Left ventricle myocardium inferior (tissue), 1 donor: ENCODE measurements around the gene SUSD4. TPM values are rescaled to one million over a fixed set of nuclear protein-coding genes. Genes with fewer than 3 reads are reported as not detected.
A peak's percentile ranks its signal among the peaks of the same experiment; 100 is the strongest.

Experiments
- DNase-seq: peaks from one replicate; pipeline ENCODE4 v3.0.0-alpha.2; 2020
- H3K27ac ChIP-seq: fragments of 200-600 bp; replicated peaks from 2 replicates; pipeline ENCODE4 v1.8.0; 2021
- H3K27me3 ChIP-seq: fragments of 200-600 bp; 2 replicates; pipeline ENCODE4 v1.8.0; 2021; ENCODE audit warnings: low read depth
- H3K36me3 ChIP-seq: fragments of 200-600 bp; 2 replicates; pipeline ENCODE4 v1.8.0; 2021
- H3K4me1 ChIP-seq: fragments of 200-600 bp; 2 replicates; pipeline ENCODE4 v1.8.0; 2021
- H3K4me3 ChIP-seq: fragments of 200-600 bp; 2 replicates; pipeline ENCODE4 v1.8.0; 2021; ENCODE audit warnings: mild to moderate bottlenecking, moderate library complexity
- H3K9me3 ChIP-seq: fragments of 200-600 bp; replicated peaks from 2 replicates; pipeline ENCODE4 v1.8.0; 2021
- intact Hi-C: fragments of 100-400 bp; cut with micrococcal nuclease; formaldehyde crosslinking; loops from one replicate; pipeline ENCODE4 v1.11.0; 2022
- total RNA-seq: library from RNA; stranded (reverse); fragmentation: NEBNext Ultra II Directional; extraction: Animal tissue kit (Norgen Biotek cat#: 25700); gene quantifications from one replicate; pipeline ENCODE4 v1.2.1, GENCODE V29; 2021
- TF ChIP-seq, protein P1 (sequence below): fragments of 200-600 bp; IDR thresholded peaks from 2 replicates; pipeline ENCODE4 v1.8.0; 2021; ENCODE audit warnings: antibody characterized with exemption, mild to moderate bottlenecking, borderline replicate concordance
- donor health status: DM: no; HTN: yes; CAD: no; lungs with severe emphysema.

SUSD4 gene
- total RNA-seq, 1 donor from 2014 or later = 2.5 TPM

GRCh38 chr1:223245983-223246382, 118.0 kb downstream of the SUSD4 start:
- Histone ChIP-seq H3K9me3 (no peaks in the 10 kb centered on the region), H3K27me3 (no peaks in the 10 kb centered on the region), H3K4me3 (no peak overlapping the region), H3K36me3 (no peaks in the 10 kb centered on the region), H3K4me1 (no peaks in the 10 kb centered on the region), H3K27ac (no peak overlapping the region)
- no peak for DNase-seq
- TF ChIP-seq, protein P1, sequence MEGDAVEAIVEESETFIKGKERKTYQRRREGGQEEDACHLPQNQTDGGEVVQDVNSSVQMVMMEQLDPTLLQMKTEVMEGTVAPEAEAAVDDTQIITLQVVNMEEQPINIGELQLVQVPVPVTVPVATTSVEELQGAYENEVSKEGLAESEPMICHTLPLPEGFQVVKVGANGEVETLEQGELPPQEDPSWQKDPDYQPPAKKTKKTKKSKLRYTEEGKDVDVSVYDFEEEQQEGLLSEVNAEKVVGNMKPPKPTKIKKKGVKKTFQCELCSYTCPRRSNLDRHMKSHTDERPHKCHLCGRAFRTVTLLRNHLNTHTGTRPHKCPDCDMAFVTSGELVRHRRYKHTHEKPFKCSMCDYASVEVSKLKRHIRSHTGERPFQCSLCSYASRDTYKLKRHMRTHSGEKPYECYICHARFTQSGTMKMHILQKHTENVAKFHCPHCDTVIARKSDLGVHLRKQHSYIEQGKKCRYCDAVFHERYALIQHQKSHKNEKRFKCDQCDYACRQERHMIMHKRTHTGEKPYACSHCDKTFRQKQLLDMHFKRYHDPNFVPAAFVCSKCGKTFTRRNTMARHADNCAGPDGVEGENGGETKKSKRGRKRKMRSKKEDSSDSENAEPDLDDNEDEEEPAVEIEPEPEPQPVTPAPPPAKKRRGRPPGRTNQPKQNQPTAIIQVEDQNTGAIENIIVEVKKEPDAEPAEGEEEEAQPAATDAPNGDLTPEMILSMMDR = no peak
- intact Hi-C loops = loop anchor here (5.0 kb wide), 1 partner anchor 114 kb away; no protein-coding TSS in a partner anchor

GRCh38 chr1:223245411-223245810, 118.6 kb downstream of the SUSD4 start:
- no peak overlapping the region for H3K27ac ChIP-seq
- no peaks in the 10 kb centered on the region for H3K27me3 ChIP-seq
- no peak for DNase-seq
- no peaks in the 10 kb centered on the region for H3K9me3 ChIP-seq
- TF ChIP-seq, protein P1 = no peak
- intact Hi-C loops = loop anchor here (5.0 kb wide), 1 partner anchor 113 kb away; no protein-coding TSS in a partner anchor
- no peak overlapping the region for H3K4me3 ChIP-seq
- no peaks in the 10 kb centered on the region for H3K4me1 ChIP-seq
- H3K36me3 ChIP-seq = no peaks in the 10 kb centered on the region

- TF ChIP-seq, protein P1 = peak; percentile 59
- Histone ChIP-seq H3K4me3 (no peak overlapping the region), H3K9me3 (no peaks in the 10 kb centered on the region), H3K36me3 (no peaks in the 10 kb centered on the region), H3K27me3 (no peaks in the 10 kb centered on the region), H3K27ac (no peak overlapping the region), H3K4me1 (no peaks in the 10 kb centered on the region)
- intact Hi-C loops = loop anchor here (5.0 kb wide), 1 partner anchor 112 kb away; no protein-coding TSS in a partner anchor
- DNase-seq = no peak
Measured at GRCh38 chr1:223244366-223245103, 119.4 kb downstream of the SUSD4 start.

- TF ChIP-seq, protein P1 = no peak
- H3K27me3 ChIP-seq = no peaks in the 10 kb centered on the region
- H3K27ac ChIP-seq = no peak overlapping the region
- intact Hi-C loops = no loop called here
- H3K36me3 ChIP-seq = no peaks in the 10 kb centered on the region
- DNase-seq = no peak
- no peaks in the 10 kb centered on the region for H3K4me1 ChIP-seq
- H3K4me3 ChIP-seq = no peak overlapping the region
- H3K9me3 ChIP-seq = peaks cover under 1% of the 10 kb centered on the region
Measured at GRCh38 chr1:223243441-223244050, 120.4 kb downstream of the SUSD4 start.

DNA sequence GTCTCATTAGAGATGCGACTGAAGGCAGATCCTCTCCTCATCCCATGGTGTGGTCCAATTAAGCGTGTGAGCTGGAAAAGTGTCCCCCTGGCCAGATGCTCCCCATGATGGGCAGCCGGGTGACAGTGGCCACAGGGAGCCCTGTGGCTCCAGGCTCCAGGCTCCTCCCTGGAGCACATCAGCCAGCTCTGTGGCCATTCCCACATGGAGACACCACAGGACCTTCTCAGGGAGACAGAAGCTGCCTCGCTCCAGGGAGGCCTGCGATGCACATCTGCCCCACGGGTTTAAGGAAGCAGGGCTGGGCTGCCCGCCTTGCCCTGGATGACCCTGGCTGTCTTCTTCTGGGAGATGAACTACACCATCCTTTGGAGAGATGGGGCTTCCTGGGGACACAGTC, 121.0 kb downstream of the SUSD4 start:
- intact Hi-C loops = no loop called here
- H3K27me3 ChIP-seq = no peaks in the 10 kb centered on the region
- H3K4me3 ChIP-seq = no peak overlapping the region
- H3K4me1 ChIP-seq = no peaks in the 10 kb centered on the region
- no peak overlapping the region for H3K27ac ChIP-seq
- DNase-seq = no peak
- no peaks in the 10 kb centered on the region for H3K36me3 ChIP-seq
- peaks cover 7% of the 10 kb centered on the region for H3K9me3 ChIP-seq
- TF ChIP-seq, protein P1 = no peak
